Measurements from ENCODE around the gene HPN.

GRCh38 chr19:35079826-35080225 lies 38.3 kb downstream of the HPN start:
- TF ChIP-seq CTCF (IDR thresholded peaks at IDR 0.05), result no peak
- no peak for TF ChIP-seq EZH2phosphoT487 (IDR thresholded peaks at IDR 0.05)
- TF ChIP-seq EZH2 (IDR thresholded peaks at IDR 0.05), result no peak

Data from neural progenitor cell (in vitro differentiated cells).